GM04503 (cell line): ENCODE data around the gene HRH1.
"Not testable (repeated sequence)": the region's sequence is repeated elsewhere in the genome, so short reads cannot be mapped to it uniquely, and the experiment has no call there.

Experiments used
- DNase-seq: peaks from one replicate; pipeline ENCODE4 v3.0.0-alpha.2; 2012; ENCODE audit warnings: low read depth

Gene HRH1

GRCh38 chr3:11240496-11240895 is 86.2 kb downstream of the HRH1 start:
- no peak for DNase-seq

DNA sequence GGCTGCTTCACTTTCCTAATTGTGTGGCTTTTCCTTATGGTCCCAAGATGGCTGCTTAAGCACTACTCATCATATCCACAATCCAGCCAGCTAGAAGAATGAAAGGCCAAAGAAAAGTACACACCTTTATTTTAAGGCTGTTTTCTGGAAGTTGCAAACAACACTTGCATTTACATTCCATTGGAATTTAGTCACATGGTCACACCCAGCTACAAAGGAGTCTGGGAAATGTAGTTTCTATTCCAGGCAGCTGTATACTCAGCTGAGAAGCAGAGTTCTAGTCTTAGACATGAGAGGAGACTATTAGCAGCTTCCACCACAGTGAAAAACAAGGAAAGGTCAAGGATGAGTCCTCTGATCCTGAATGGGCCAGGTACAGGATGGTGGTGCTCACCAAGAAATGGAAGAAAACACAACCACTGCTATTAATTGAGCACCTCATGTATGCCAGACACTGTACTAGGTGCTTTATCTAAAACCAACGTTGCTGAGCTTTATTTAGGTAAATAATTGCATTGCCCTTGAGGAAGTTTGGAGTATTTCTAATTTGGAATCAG is 89.9 kb downstream of the HRH1 start:
- no peak for DNase-seq

DNA sequence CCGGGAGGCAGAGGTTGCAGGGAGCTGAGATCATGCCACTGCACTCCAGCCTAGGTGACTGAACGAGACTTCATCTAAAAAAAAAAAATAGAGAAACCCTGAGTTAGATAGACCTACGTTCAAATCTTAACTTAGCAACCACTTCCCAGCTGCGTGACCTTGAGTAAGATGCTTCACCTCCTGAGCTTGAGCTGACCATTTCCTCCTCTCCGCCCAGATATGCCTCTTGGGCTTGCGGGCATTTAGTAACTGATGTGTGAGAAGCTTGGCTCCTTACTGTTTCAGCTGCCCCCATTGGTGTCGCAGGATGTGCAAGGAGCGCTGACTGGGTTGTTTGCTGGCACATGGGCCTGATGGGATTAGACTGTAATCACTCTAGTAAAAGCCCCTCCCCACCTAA is 91.0 kb downstream of the HRH1 start:
- DNase-seq, result no peak

DNA sequence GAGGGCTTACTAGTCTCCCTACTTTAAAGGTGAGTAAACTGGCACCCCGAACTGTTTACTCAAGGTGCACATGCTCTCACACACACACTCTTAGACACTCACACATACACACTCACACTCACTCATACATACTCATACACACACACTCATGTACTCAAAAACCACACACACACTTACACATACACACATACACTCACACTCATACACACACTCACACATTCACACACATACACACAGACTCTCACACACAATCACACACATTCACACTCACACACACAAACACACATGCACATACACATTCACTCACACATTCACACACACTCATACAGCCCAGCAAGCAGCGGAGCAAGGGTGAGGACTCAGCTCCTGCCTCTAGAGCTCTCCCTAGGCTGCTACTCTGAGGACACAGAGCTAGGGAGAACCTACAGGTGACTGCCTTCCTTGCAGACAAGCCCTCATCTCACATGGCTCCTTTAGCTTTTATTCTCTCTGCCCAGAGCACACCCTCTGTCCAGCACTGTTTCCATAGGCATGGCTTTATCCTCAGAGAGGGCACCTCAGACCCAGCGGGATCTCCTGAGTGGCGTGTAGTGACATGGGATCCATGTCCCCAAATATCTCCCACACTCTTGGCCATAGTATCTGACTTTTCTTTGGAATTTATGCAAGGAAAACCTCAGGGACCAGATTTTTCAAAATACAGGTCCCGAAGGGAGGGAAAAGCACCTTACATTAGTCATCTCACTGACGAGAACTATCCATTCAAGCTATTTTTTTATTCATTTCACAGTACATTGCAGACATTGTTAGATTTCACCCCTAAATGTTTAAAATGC is 91.8 kb downstream of the HRH1 start:
- DNase-seq, result no peak

- no peak for DNase-seq
These were observed 92.3 kb downstream of the HRH1 start for GRCh38 chr3:11246663-11246970.

DNA sequence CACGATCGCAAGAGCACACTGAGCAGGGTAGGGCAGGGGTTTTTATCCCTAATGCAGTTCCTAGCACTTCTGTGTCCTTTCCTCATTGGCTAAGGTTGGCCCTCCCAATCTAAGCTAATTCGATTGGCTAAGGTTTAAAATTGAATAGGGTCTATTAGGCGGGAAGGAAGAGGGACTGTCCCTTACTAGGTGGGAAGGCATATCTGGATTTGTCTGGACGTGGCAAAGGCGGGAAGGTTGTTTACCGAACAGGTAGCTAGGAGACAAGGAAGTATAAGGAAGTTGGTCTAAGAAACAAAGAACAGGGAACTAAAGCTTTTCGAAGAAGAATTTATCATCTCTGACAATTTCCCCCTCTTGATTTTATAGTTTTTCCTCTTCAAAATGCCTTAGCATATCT is 93.1 kb downstream of the HRH1 start:
- DNase-seq, result no peak

DNA sequence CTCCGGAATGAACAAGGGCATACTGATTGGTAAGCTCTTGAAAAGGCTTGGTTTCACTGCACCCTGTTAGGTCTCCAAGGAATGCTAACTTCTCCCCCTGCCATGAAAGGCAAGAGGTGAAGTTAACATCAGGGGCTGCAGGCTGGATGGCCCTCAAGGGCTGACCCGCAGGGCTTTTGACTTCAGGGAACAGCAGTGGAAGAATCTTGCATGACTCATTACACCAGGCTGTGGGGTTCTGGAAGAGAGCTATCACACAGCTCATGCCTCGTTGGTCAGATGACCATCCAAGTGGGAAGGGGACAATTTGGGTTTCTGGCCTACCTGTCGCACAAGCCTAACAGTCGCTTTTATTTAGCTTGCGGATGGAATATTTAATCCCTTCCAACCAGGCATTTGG is 94.3 kb downstream of the HRH1 start:
- no peak for DNase-seq

DNA sequence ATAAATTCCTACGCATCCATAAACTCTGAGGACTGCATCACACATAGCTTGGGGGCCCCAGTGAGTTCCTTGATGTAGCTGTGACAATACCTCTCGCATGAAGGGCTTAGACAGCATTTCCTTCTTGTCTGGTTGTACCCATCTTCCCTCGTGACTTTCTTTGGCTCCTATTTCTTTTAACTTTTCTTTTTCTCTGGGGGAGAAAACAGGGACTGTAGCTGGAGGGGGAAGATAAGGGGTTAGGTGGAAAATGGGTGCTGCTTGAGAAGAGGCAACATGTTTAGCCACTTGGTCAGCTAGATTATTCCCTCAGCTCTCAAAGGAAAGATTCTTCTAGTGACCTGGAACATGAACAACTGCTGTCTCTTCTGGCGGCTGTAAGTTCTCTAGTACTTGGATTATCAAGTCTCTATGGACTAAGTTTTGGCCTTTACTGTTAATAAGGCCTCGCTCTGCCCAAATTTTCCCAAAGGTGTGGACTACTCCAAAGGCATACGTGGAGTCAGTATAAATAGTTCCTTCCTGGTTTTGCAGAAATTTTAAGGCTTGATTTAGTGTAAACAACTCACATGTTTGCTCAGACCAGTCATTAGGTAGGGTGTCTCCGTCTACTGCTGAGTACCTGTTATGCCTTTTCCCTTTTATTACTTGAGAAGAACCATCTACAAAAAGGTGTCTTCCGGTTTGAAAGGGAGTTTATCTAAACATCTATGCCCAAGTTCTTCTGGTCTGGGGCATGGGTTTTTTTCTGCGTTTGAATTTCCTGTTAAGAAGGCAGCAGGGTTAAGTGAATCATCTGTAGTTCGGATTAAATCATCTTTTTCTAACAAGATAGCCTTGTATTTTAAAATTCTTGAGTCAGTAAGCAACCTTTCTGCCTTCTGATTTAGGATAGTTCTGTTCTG is 96.9 kb downstream of the HRH1 start:
- DNase-seq, result no peak

GRCh38 chr3:11251807-11252176 is 97.5 kb downstream of the HRH1 start:
- no peak for DNase-seq

- no peak for DNase-seq
These were observed 100.6 kb downstream of the HRH1 start for GRCh38 chr3:11254876-11255275.

GRCh38 chr3:11255537-11255936 is 101.2 kb downstream of the HRH1 start:
- DNase-seq, result not testable (repeated sequence)

DNA sequence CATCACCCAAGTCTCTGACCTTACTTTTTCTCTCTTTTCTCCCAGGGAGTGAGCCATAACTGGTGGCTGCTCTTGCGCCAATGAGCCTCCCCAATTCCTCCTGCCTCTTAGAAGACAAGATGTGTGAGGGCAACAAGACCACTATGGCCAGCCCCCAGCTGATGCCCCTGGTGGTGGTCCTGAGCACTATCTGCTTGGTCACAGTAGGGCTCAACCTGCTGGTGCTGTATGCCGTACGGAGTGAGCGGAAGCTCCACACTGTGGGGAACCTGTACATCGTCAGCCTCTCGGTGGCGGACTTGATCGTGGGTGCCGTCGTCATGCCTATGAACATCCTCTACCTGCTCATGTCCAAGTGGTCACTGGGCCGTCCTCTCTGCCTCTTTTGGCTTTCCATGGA is 104.7 kb downstream of the HRH1 start:
- DNase-seq, result no peak

GRCh38 chr3:11260460-11260859 is 106.2 kb downstream of the HRH1 start:
- no peak for DNase-seq

DNA sequence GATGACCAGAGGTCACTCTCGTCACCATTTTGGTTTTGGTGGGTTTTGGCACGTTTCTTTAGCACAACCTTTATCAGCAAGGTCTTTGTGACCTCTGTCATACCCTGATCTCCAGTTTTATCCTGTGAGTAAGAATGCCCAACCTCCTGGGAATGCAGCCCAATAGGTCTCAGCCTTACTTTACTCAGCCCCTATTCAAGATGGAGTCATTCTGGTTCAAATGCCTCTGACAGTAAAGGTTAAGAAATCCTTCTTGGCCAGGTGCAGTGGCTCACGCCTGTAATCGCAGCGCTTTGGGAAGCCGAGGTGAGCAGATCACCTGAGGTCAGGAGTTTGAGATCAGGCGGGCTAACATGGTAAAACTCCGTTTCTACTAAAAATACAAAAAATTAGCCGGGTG is 114.7 kb downstream of the HRH1 start:
- DNase-seq, result no peak

GRCh38 chr3:11271986-11272904 is 118.0 kb downstream of the HRH1 start, which contains the start of gene ATG7:
ATG7 (plus strand) TSS chr3:11272397; CDS start chr3:11298696, 26,299 bp downstream.
- peak; percentile 67 for DNase-seq

GRCh38 chr3:11272906-11273574 is 118.7 kb downstream of the HRH1 start:
- no peak for DNase-seq

- DNase-seq, result no peak
These were observed 119.6 kb downstream of the HRH1 start for GRCh38 chr3:11273891-11274291.

- no peak for DNase-seq
These were observed 120.4 kb downstream of the HRH1 start for GRCh38 chr3:11274566-11275142.

DNA sequence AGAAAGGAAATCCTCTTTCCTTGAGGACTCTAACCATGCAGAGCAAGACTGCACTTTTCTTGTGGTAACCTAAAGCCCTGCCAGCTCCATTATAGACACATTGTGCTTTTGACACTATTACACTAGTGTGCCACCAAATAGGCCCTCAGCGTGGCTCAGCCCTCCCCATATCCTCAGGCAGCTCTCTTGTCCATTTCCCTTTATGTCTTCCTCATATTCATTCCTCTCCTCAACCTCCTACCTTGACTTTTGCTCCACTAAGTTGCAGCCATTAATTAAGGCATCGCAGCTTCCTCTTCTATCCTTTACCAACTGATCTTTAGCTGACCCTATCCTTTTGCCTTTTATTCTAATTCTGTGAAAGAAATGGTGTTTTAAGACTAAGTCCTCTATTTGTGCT is 121.6 kb downstream of the HRH1 start:
- DNase-seq, result no peak

DNA sequence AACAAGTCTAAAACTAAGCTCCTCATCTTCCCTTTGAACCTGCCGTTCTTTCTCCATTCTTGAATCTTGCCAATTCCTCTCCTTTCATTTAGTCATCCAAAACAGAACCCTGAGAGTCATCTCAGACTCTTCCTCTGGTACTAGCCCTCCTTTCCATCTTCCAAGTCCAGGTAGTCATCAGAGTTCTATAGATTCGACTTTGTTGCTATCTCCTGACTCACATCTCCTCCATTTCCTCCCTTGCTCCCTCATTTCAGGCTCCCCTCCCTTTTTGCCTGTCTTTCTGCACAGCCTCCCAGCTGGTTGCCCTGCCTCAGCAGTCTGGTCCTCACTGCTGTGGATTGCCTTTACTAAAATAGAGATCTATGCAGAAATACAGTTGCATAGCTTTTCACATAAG is 122.6 kb downstream of the HRH1 start:
- DNase-seq, result no peak
